Measurements from ENCODE around the gene TMPRSS5.
"Not testable (repeated sequence)": the region's sequence is repeated elsewhere in the genome, so short reads cannot be mapped to it uniquely, and the experiment has no call there.

The TMPRSS5 gene

GRCh38 chr11:113705871-113706655, at the start of gene TMPRSS5:
TSS of gene TMPRSS5 (minus strand) at chr11:113706308. CDS start at chr11:113706224, 84 bp downstream.
- DNase-seq: peak; percentile 75

- DNase-seq: no peak
Observed at GRCh38 chr11:113752932-113753331, 46.8 kb upstream of the TMPRSS5 start.

DNA sequence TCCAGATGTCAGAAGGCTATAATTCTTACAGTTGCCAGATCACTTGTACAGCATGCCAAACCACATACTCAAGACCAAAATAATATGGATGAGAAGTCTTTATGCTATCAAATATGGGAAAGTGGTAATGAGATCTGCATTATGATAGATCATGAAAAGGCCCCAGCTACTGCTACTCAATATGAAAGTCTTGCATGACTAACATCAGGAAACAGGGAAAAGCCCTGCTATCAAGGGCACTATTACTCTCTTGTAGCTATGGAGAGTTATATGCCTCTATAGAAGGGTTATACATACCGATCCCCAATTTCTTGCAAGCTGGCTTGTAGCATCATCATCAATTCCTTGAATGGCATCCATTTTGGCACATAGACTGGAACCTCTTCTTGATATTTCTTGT, 30.2 kb upstream of the TMPRSS5 start:
- no peak for DNase-seq

DNA sequence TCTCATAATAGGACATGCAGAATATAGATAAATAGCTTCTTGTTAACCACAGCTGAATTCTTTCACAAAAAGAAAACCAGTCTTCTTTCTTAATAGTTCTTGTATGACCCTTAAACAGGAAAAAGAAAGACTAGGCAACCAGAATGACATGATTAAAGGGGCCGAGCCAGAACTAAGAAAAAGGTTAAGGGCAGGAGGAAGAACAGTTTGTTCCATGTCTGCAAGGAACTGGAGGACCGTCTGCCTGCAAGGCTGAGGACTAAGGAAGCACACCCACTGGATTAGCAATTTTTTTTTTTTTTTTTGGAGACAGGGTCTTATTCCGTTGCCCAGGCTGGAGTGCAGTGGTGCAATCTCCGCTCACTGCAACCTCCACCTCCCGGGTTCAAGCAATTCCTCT, 26.0 kb upstream of the TMPRSS5 start:
- DNase-seq: no peak

DNA sequence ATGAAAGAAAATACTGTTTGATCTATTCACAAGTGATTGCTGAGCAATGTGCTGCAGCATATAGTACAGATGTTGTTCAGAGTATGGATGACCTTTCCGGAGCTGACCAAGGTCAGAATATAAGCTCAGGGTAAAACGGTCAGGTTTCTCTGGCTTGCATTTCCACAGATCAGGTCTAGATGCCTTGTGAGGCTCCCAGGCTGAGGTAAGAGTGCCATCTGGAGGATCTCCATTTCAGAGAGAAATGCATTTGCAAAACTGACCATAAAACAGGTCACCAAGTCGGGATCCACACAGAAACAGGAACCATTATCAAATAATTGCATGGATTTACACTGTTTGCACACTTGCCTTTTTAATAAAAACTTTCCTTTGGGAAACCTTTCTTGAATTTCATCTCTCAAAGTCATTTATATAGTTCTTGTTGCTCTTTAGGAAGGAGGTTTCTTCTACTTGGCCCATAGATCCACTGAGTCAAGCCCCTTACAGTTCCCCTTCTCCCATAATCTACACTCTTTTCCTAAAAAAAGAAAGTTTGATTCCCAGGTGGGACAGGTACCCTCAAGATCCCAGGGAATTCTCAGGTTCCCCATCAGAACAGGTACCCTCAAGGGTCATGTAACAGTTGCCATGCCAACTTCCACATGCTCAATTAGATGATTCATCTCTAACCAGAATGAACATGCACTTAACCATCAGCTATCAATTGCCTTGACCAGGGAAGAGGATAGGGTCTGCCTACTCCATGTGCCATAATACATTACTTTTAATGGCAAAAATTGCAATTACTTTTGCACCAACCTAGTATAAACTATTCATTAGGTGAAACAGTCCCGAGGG, 25.0 kb upstream of the TMPRSS5 start:
- peak; percentile 90 for DNase-seq

DNA sequence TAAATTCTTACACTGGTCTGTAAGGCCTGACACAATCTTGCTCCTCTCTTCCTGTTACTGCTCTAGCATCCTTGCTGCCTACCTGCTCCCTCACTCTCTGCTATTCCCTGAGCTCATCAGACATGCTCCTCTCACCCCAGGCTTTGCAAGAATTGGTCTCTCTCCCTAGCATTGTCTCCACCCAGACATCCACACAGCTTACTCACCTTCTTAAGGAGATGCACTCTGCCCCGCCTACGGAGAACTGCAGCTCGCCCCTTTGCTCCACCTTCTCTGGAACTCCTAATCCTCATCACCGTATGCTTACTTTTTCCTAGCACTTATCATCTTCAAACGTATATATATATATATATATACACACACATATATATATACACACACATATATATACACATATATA, 23.3 kb upstream of the TMPRSS5 start:
- peak; percentile 16 for DNase-seq

GRCh38 chr11:113728814-113729213, 22.7 kb upstream of the TMPRSS5 start:
- no peak for DNase-seq

- DNase-seq: peak; percentile 24
Observed at GRCh38 chr11:113725913-113726312, 19.8 kb upstream of the TMPRSS5 start.

DNA sequence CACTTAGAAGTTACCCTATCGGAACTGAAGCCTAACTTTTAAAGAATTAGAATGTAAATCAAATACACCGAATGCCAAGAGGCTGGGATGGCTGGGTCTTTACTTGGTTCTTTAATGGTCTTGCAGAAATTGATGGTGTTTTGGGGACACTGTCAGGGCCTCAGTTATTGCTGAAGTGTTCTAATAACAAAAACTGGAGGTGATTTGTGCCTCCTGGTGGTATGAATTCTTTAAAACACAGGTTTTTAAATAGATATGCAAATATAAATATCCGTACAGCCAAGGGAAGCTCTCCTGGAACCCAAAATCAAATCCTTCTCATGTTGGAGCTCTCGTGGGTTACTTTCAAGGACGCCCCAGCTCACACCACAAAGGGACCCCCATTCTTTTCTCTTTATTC, 19.3 kb upstream of the TMPRSS5 start:
- peak; percentile 43 for DNase-seq

- DNase-seq: peak; percentile 40
Observed at GRCh38 chr11:113724778-113725177, 18.7 kb upstream of the TMPRSS5 start.

DNA sequence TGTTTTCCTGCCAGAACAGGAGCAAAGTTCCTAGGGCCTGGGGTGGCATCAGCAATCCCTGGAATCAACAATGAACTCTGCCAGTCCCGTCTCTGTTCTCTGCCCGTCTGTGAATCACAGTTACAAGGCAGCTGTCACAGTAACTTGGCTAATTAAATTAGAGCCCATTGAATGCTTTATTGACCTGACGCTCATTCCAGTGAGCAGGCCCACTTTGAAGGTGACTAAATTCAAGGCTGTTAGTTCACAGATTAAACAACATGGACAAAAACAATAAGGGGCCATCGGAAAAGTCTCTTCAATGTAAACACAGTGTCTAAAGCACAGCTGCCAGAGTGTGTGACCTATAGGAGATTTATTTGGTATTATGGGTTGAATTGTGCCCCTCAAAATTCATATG, 17.7 kb upstream of the TMPRSS5 start:
- DNase-seq: peak; percentile 61

- no peak for DNase-seq
Observed at GRCh38 chr11:113722934-113723333, 16.8 kb upstream of the TMPRSS5 start.

GRCh38 chr11:113722221-113722620, 16.1 kb upstream of the TMPRSS5 start:
- DNase-seq: no peak

- no peak for DNase-seq
Observed at GRCh38 chr11:113721462-113722066, 15.5 kb upstream of the TMPRSS5 start.

- DNase-seq: not testable (repeated sequence)
Observed at GRCh38 chr11:113720478-113720877, 14.4 kb upstream of the TMPRSS5 start.

DNA sequence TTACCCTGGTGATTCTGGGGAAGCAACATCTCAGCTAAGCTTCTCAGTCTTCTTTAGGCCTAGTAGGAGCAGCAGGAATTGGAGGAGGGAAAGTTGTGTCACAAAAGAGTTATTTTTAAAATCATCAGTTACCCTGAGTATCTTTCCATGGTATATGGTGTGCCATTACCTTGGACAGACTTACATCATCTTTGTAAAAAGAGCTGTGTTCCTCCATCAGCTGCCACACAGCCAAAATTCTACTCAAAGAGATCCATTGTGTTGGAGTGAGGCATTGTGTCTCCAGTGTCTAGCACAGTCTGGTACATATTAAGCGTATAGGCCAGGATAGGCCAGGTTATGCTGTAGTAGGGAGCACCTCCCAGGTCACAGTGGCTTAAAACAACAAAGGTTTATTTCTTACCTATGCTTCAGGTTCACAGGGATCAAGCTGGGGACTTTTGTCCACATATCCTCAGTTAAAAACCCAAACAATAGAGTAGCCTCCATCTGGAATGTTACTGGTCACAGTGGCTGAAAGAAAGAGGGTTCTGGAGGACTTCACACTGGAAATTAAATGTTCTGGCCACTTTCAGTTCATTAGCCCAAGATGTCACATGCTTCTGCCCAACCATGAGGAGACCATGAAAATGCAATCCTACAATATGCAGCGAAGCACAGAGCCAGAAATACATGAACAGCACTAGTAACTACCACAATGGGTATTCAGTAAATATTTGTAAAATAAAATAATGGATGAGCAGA, 9.9 kb upstream of the TMPRSS5 start:
- DNase-seq: no peak

GRCh38 chr11:113715273-113715672, 9.2 kb upstream of the TMPRSS5 start:
- DNase-seq: no peak

- DNase-seq: no peak
Observed at GRCh38 chr11:113710989-113711388, 4.9 kb upstream of the TMPRSS5 start.

DNA sequence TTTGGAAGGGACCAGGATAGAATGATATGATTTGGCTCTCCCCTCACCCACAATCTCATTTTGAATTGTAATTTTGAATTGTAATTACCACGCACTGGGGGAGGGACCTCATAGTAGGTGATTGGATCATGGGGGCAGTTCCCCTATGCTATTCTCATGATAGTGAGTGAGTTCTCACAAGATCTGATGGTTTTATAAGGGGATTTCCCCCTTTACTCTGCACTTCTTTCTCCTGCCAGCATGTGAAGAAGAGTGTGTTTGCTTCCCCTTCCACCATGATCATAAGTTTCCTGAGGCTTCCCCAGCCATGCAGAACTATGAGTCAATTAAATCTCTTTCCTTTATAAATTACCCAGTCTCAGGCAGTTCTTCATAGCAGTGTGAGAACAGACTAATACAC, 2.6 kb downstream of the TMPRSS5 start:
- not testable (repeated sequence) for DNase-seq

- DNase-seq: no peak
Observed at GRCh38 chr11:113701491-113701890, 4.6 kb downstream of the TMPRSS5 start.

- DNase-seq: peak; percentile 55
Observed at GRCh38 chr11:113698515-113698914, 7.6 kb downstream of the TMPRSS5 start.

GRCh38 chr11:113697756-113698407, 8.2 kb downstream of the TMPRSS5 start:
- DNase-seq: no peak

Data from NCI-H69 (cell line).